Panc1 (cell line): ENCODE data around the gene PDE3B. TPM values are rescaled to one million over a fixed set of nuclear protein-coding genes. Genes with fewer than 3 reads are reported as not detected.

Experiments used
- ATAC-seq: fragments of 200-7000 bp; cut with Tn5 transposase; 2 replicates; pipeline ENCODE4 v1.9.1; 2020; ENCODE audit warnings: mild to moderate bottlenecking, moderate library complexity
- BruUV-seq: library from RNA; stranded (reverse); fragments of 400-500 nt; replicated peaks from 2 replicates; lab custom pipeline; 2021; lab: Mats Ljungman, UMichigan
- CTCF ChIA-PET: fragments of 300-600 bp; sonication (Branson Sonifier 250); formaldehyde crosslinking; loops from one replicate; lab custom pipeline; 2022; ENCODE audit warnings: antibody characterized with exemption; lab: Charles Lee
- POLR2A ChIA-PET: fragments of 300-600 bp; sonication (Branson Sonifier 250); formaldehyde crosslinking; loops from one replicate; lab custom pipeline; 2022; ENCODE audit warnings: antibody characterized with exemption; lab: Charles Lee
- DNase-seq: peaks from one replicate; pipeline ENCODE4 v3.0.0-alpha.2; 2010; ENCODE audit warnings: low read depth, low spot score
- H3K27ac ChIP-seq: 2 replicates; pipeline ENCODE4 v1.5.1; 2011; ENCODE audit warnings: mild to moderate bottlenecking, low read length, inconsistent platforms
- H3K27me3 ChIP-seq: fragments of 200-500 bp; sonication (Bioruptor generic); 2 replicates; pipeline ENCODE4 v1.6.0; 2014; ENCODE audit warnings: low read length, inconsistent platforms; ENCODE audit not compliant: control insufficient read depth, insufficient read depth
- H3K36me3 ChIP-seq: fragments of 200-500 bp; sonication (Bioruptor generic); 2 replicates; pipeline ENCODE4 v1.5.1; 2014; ENCODE audit warnings: inconsistent platforms, mild to moderate bottlenecking, low read length, moderate library complexity; ENCODE audit not compliant: control insufficient read depth, insufficient read depth
- H3K4me1 ChIP-seq: 2 replicates; pipeline ENCODE4 v1.5.1; 2011; ENCODE audit warnings: inconsistent platforms, mild to moderate bottlenecking, low read length, moderate library complexity; ENCODE audit not compliant: control insufficient read depth, insufficient read depth
- H3K4me3 ChIP-seq, 2 experiments: 2 replicates each; pipeline ENCODE4 v1.5.1; 2011 to 2012; ENCODE audit warnings: low read depth in 2 of 2, low read length in 2 of 2, mild to moderate bottlenecking in 2 of 2, inconsistent platforms in 1 of 2, moderate library complexity in 1 of 2
- H3K9me3 ChIP-seq: fragments of 200-500 bp; sonication (Bioruptor generic); 2 replicates; pipeline ENCODE4 v1.5.1; 2014; ENCODE audit warnings: low read depth, mild to moderate bottlenecking, inconsistent platforms, low read length, moderate library complexity; ENCODE audit not compliant: control insufficient read depth, insufficient read depth
- CTCF ChIP-seq: fragments of 450-650 bp; IDR thresholded peaks from 2 replicates; pipeline ENCODE4 v1.5.1; 2017; ENCODE audit warnings: mild to moderate bottlenecking
- POLR2AphosphoS5 ChIP-seq: IDR thresholded peaks from 2 replicates; pipeline ENCODE4 v1.6.1; 2012; ENCODE audit warnings: mild to moderate bottlenecking, low read depth, low read length, moderate library complexity
- SIN3A ChIP-seq: IDR thresholded peaks from 2 replicates; pipeline ENCODE4 v1.6.1; 2012; ENCODE audit warnings: low read depth, mild to moderate bottlenecking, low read length, moderate library complexity, borderline replicate concordance; ENCODE audit not compliant: insufficient read depth
- TCF7L2 ChIP-seq: IDR thresholded peaks from 2 replicates; pipeline ENCODE4 v1.6.1; 2011; ENCODE audit warnings: mild to moderate bottlenecking, low read depth, low read length, inconsistent platforms
- in situ Hi-C: cut with HindIII; loops from 2 replicates; pipeline ENCODE4 v1.10.0; 2016; ENCODE audit warnings: low sequenced_read_pairs, low pct_unique_long_range_greater_than_20kb
- intact Hi-C: fragments of 100-400 bp; cut with micrococcal nuclease; formaldehyde crosslinking; loops from one replicate; pipeline ENCODE4 v1.10.0; 2022; ENCODE audit not compliant: unreplicated experiment
- total RNA-seq: library from RNA; stranded (reverse); gene quantifications from one replicate; pipeline ENCODE4 v1.2.1, GENCODE V29; 2021; ENCODE audit not compliant: unreplicated experiment
- TF ChIP-seq, protein P1 (sequence below), 2 experiments: IDR thresholded peaks; 2 replicates each; pipeline ENCODE4 v1.6.1; 2011 to 2012; ENCODE audit warnings: low read depth in 2 of 2, control low read depth in 1 of 2, low read length in 1 of 2, mild to moderate bottlenecking in 1 of 2, moderate library complexity in 1 of 2; ENCODE audit not compliant: insufficient read depth in 1 of 2

The PDE3B gene
- total RNA-seq, 1 experiment from 2014 or later, result 33.0 TPM

DNA sequence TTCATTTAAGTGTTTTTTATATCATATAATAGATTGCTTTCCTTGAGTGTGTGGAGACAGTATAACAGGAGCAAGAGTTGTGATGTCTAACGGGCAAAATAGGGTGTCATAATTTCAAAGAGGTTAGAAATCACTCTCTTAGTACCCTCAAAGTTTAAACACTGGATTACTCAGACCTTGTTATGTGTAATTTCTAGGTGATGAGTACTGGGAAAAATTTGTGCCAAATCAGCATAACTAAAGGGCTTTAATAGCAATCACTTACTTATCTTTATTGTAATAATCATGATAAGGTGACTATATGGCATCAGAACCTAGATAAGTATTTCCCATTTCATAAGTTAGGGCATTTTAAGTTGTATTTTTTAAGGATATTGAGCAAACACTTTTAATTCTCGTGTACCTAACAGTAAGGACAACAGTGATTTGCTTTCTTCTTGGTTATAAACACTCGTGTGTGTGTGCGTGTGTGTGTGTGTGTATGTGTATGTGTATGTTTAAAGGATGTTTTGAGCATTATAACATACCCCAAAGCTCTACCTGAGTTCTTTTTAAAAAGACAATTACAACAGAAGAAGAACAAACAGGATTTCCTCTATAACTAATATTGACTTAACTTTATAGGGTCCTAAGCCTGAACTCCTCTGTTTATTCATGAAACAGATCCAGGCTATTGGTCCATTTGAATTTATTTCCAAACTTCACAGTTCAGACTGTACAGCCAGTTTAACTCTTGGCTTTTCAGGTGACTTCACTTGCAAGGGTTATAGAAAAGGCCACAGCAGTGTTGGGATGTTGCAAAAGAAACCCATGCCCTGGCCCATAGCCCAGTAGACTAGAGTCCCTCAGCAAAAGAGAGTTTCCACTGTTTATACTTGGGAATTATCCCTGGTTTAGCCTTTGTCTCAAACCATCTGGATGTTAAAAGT lies 23.7 kb upstream of the PDE3B start:
- no peak for DNase-seq
- Histone ChIP-seq H3K4me3 (no peak overlapping the region), H3K36me3 (no peaks in the 10 kb centered on the region), H3K27ac (no peak overlapping the region), H3K9me3 (no peaks in the 10 kb centered on the region), H3K4me1 (0 out of 2 replicates have a peak, but pooled peaks cover 3% of the 10 kb centered on the region), H3K27me3 (no peaks in the 10 kb centered on the region)
- TF ChIP-seq SIN3A (no peak), POLR2AphosphoS5 (no peak), TCF7L2 (no peak), CTCF (no peak)
- TF ChIP-seq, protein P1, sequence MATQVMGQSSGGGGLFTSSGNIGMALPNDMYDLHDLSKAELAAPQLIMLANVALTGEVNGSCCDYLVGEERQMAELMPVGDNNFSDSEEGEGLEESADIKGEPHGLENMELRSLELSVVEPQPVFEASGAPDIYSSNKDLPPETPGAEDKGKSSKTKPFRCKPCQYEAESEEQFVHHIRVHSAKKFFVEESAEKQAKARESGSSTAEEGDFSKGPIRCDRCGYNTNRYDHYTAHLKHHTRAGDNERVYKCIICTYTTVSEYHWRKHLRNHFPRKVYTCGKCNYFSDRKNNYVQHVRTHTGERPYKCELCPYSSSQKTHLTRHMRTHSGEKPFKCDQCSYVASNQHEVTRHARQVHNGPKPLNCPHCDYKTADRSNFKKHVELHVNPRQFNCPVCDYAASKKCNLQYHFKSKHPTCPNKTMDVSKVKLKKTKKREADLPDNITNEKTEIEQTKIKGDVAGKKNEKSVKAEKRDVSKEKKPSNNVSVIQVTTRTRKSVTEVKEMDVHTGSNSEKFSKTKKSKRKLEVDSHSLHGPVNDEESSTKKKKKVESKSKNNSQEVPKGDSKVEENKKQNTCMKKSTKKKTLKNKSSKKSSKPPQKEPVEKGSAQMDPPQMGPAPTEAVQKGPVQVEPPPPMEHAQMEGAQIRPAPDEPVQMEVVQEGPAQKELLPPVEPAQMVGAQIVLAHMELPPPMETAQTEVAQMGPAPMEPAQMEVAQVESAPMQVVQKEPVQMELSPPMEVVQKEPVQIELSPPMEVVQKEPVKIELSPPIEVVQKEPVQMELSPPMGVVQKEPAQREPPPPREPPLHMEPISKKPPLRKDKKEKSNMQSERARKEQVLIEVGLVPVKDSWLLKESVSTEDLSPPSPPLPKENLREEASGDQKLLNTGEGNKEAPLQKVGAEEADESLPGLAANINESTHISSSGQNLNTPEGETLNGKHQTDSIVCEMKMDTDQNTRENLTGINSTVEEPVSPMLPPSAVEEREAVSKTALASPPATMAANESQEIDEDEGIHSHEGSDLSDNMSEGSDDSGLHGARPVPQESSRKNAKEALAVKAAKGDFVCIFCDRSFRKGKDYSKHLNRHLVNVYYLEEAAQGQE (IDR thresholded peaks at IDR 0.05; ENCODE audit: insufficient read depth in 1 of 2, low read depth in 2 of 2, low read length in 1 of 2), result no peak
- intact Hi-C loops (no loop called here), in situ Hi-C loops (no loop called here)
- ChIA-PET CTCF (no interaction called here), POLR2A (no interaction called here)
- no peak for ATAC-seq
- BruUV-seq, result no TSS peak

DNA sequence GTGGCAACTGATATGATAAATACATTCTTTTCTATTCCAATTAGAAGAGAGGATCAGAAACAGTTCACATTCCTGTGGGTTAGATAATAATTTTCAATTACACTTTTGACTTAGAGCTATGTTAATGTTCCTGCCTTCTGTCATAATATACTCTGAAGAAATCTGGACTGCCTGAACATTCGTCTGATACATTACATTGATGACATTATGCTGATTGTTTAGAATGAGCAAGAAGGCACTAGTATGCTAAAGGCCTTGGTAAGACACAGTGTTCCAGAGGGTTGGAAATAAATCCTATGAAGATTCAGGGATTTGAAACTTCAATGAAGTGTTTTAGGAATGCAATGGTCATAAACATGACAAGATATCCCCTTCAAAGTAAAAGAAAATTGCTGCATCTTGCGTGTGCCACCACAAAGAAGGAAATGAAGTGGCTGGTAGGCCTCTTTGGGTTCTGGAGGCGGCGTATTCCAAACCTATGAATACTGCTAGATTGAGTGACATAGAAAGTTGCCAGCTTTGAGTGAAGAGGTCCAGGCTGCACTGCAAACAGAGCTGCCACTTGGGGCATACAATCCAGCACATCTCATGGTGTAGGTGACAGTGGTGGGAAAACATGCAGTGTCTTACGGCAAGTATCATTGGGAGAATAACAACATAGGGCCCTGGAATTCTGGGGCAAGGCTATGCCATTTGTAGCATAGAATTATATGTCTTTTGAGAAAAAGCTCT lies 21.2 kb upstream of the PDE3B start:
- ChIA-PET CTCF (interaction anchor here (0.5 kb wide), 1 partner anchor 167 kb away, joined by 5 read pairs; no protein-coding TSS in a partner anchor), POLR2A (no interaction called here)
- no peak for ATAC-seq
- Histone ChIP-seq H3K27me3 (no peaks in the 10 kb centered on the region), H3K4me1 (0 out of 2 replicates have a peak, but pooled peaks cover 3% of the 10 kb centered on the region), H3K9me3 (no peaks in the 10 kb centered on the region), H3K36me3 (no peaks in the 10 kb centered on the region), H3K27ac (no peak overlapping the region), H3K4me3 (no peak overlapping the region)
- TF ChIP-seq CTCF, result no peak
- intact Hi-C loops (no loop called here), in situ Hi-C loops (no loop called here)
- no peak for DNase-seq
- no TSS peak for BruUV-seq
